T47D (cell line): ENCODE measurements around the gene KBTBD8.
A peak's percentile ranks its signal among the peaks of the same experiment; 100 is the strongest.

Experiments
- DNase-seq, 2 experiments: peaks; one replicate each; pipeline versions ENCODE4 v3.0.0 to v3.0.0-alpha.2; 2011 to 2012; ENCODE audit warnings: low read depth in 1 of 2, low spot score in 1 of 2
- JUND ChIP-seq: IDR thresholded peaks from 2 replicates; pipeline ENCODE4 v1.6.1; 2012; ENCODE audit warnings: low read depth
- in situ Hi-C: cut with HindIII; loops from 2 replicates; pipeline ENCODE4 v1.10.0; 2016; ENCODE audit warnings: low sequenced_read_pairs, low pct_unique_long_range_greater_than_20kb

The KBTBD8 gene

DNA sequence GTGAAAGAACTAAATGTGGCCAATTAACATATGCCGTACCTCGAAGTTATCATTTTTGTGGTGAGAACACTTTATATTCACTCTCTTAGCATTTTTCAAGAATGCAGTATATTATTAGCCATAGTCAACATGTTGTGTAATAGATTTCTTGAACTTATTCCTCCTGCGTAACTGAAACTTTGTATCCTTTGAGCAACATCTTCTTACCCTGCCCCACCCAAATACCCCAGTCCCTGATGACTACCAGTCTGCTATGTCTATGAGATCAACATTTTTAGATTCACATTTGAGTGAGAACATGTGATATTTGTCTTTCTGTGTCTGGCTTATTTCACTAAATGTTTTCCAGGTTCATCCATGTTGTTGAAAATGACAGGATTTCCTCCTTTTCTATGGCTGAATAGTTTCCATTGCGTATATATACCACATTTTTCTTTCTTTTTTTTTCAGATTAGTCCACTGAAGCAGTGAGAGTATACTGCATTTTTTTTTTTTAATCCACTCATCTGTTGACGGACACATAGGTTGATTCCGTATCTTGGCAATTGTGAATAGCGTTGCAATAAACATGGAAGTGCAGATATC lies 12.7 kb upstream of the KBTBD8 start:
- in situ Hi-C loops = no loop called here
- DNase-seq = no peak
- TF ChIP-seq JUND = no peak

GRCh38 chr3:66986406-66986805 lies 11.7 kb upstream of the KBTBD8 start:
- DNase-seq = no peak
- no peak for TF ChIP-seq JUND
- in situ Hi-C loops = no loop called here

GRCh38 chr3:66989241-66989640 lies 8.9 kb upstream of the KBTBD8 start:
- in situ Hi-C loops = no loop called here
- no peak for DNase-seq

DNA sequence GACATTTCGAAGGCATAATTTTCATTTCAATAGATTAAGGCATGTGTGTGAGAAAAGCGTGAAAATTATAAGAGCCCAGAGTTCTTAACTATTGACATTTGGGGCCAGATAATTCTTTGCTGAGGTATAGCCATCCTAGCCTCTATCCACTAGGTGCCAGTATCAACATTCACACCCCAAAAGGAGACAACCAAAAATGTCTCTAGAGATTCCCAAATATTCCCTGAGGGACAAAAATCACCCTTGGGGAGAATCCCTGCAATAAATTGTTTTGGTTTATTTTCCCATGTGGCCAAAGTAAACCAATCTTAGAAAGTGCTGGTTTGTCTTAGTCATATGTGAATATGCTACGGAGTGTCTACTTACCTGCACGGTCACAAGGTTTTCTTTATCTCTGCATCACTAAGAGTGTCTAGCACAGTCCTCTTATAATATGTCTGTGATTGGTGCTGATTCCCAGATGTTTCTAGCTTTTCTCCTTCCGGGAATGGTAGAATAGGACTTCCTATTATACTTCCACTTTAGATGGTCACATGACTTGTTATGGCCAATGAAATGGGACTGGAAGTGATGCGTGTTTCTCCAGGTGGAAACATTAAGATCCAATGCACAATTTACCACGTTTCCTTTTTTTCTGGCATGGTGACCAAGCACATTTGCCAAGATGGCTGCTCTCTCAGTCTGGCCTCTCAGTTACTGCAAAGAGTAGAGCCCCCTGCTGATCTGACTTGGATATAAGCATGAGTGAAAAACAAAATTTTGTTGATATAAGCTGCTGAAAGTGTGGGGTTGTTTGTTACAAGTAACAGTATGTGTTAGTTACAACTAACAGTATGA lies 8.0 kb upstream of the KBTBD8 start:
- TF ChIP-seq JUND = no peak
- peak in 1 of 2 experiments; percentile 18 for DNase-seq
- in situ Hi-C loops = no loop called here

More at GRCh38 chr3:66989241-66989640, 8.9 kb upstream of the KBTBD8 start:
- no peak for TF ChIP-seq JUND

GRCh38 chr3:66991459-66991858 lies 6.6 kb upstream of the KBTBD8 start:
- in situ Hi-C loops = no loop called here
- DNase-seq = no peak
- TF ChIP-seq JUND = no peak

- in situ Hi-C loops = no loop called here
- no peak for TF ChIP-seq JUND
- DNase-seq = no peak
These were observed 5.0 kb upstream of the KBTBD8 start for GRCh38 chr3:66993082-66993481.

DNA sequence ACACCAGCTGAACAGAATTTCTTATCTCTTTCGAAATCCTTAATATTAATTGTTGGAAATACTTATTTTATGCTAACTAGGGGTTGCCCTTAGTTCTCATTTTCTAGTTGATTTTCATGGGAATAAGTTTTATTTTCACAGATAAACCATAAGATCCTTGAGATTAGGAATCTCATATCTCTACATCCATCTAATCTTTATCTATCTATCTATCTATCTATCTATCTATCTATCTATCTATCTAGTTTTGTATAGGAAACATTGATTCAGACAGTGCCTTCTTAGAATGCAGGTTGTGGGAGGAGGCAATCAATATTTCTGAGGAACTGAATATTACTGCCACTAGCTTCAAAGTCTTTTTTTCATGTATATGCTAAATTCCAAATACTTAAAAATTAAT lies 3.5 kb upstream of the KBTBD8 start:
- DNase-seq = no peak
- in situ Hi-C loops = no loop called here
- no peak for TF ChIP-seq JUND

DNA sequence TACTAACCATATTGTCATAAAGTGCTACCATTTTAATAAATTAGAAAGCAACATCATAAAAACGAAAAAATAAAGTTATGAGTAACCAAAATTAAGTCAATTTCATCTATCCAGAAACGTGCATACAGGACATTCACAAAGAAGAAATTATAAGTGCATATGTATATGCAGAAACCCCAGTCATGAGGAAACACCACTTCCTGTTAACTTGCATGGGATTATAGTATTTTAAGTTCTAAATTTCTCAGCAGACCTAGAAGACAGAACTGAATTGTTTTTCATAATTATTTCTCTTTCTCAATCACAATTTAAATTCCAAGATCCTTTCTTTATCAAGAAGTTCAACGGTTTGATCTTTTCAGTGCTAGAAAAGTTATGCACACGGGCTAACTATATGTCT lies 1.4 kb upstream of the KBTBD8 start:
- no peak for TF ChIP-seq JUND
- DNase-seq = no peak
- in situ Hi-C loops = no loop called here

DNA sequence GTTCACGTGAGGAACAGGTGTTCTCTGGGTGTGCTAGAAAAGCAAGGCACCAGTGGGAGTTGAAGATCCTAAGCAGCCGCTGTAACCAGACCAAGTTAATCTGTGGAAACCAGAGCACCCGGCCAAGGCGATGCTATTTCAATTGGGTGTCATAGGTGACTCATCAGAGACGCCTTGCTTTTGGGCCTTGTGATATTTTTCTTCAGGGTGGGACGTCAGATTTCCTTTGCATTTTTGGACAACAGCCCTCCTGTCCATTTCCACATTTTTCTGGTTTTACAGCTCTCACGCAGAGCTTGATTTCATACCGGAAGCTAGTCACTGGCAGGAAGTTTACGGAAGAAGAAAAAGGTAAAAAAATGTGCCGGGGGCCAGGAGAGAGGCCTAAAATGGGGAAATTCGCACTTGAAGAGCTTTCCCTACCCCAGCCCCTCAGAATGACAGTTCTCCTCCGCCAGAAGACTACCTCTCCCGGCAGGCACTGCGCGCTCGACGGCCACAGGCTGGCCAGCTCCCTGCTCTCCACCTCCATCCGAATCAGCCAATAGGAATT lies 471 bp upstream of the KBTBD8 start:
- DNase-seq = no peak
- no peak for TF ChIP-seq JUND
- in situ Hi-C loops = no loop called here

- DNase-seq = no peak
- TF ChIP-seq JUND = no peak
- in situ Hi-C loops = no loop called here
These were observed 763 bp downstream of the KBTBD8 start for GRCh38 chr3:66998904-66999235.

DNA sequence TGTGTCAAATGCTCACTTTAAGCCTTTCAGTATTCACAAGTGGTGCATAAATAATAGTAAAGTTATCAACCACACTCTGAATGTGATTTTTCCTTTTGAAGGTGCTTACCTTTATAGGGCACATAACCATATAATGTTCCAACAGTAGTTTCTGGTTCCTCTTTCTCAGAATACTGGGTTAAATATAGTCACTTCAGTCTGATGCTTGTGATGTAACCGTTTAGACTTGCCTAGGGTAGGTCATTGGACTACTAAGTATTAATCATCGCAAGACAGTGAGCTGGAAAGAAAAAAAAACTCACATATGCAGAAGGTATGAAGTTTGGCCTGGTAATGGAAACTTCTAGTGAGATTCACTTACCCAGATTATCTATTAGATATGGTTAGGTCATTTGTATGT lies 1.9 kb downstream of the KBTBD8 start:
- no peak for DNase-seq
- TF ChIP-seq JUND = no peak
- in situ Hi-C loops = no loop called here

- no peak for DNase-seq
- in situ Hi-C loops = no loop called here
- no peak for TF ChIP-seq JUND
These were observed 3.2 kb downstream of the KBTBD8 start for GRCh38 chr3:67001086-67001861.

GRCh38 chr3:67005974-67006373 lies 7.9 kb downstream of the KBTBD8 start:
- in situ Hi-C loops = no loop called here
- no peak for TF ChIP-seq JUND
- DNase-seq = no peak
